Sigmoid colon (tissue), 3 donors: Measurements from ENCODE around the gene COL12A1.

ENCODE experiments used
- CTCF ChIP-seq, 4 experiments: fragments of 450-650 bp in 3 of 4; fragments of 200-600 bp in 1 of 4; IDR thresholded peaks; one replicate each; pipeline ENCODE4 v1.5.1; 2016 to 2019; ENCODE audit warnings: antibody characterized with exemption in 4 of 4, mild to moderate bottlenecking in 3 of 4, moderate library complexity in 2 of 4
- POLR2A ChIP-seq, 2 donors: fragments of 450-650 bp; IDR thresholded peaks; one replicate each; pipeline ENCODE4 v1.6.1; 2016; ENCODE audit warnings: antibody characterized with exemption in 2 of 2, mild to moderate bottlenecking in 2 of 2, moderate library complexity in 2 of 2

GRCh38 chr6:75249837-75250236 is 44.0 kb upstream of the COL12A1 start:
- no peak for TF ChIP-seq POLR2A (IDR thresholded peaks at IDR 0.05)
- no peak for TF ChIP-seq CTCF (IDR thresholded peaks at IDR 0.05)
